Measurements from ENCODE around the gene PDZD2.

Gene PDZD2

DNA sequence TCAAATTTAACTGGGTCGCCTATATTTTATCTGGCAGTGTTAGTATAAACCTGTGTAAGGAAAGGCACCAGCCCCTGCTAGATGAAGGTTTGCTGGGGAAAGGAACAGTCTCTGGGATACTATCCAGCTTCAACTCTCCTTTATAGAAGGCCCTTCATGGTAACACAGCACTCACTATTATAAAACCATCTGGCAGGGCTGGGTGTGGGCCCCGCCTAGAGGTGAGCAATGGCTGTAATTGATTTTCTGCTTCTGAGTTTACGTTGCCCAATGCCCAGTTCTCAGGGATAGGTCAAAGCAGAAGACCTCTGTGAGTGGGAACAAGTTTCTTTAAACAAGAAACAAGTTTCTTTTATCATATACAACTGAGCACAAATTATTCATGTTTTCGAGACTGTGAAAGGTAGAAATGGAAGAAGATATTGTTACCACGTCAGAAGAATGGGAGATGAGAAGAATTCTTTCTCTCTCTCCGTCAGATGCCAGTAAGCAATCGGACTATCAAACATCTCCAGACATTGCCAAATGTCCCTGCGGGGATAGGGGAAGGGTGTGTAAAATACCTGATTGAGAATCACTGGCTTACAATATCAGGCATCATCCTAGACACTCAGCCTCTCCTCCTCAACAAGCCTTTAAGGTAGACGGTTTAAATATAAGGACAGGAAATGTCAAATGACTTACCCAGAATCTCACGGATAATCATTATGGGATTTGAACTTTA lies 205.9 kb downstream of the PDZD2 start:
- DNase-seq = no peak

DNA sequence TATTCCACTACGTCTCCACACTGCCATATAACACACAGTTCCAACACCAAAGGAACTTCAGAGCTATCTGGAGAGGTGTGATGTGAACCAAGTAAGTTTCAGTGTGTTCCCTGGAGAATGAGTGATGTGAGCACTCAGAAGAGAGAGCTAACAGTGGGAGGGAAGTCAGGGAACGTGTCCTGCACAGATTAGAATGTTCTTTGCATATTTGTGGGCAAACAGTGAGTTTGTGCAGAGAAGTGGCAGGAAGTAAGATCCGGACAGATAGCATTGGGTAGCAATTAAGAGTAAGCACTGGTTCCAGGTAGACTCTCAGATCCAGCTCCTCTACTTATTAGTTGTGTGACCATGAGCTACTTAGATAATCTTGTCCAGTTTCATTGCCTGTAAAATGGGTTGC lies 206.4 kb downstream of the PDZD2 start:
- DNase-seq = no peak

- DNase-seq = no peak
These were observed 208.0 kb downstream of the PDZD2 start for GRCh38 chr5:31846934-31847333.

DNA sequence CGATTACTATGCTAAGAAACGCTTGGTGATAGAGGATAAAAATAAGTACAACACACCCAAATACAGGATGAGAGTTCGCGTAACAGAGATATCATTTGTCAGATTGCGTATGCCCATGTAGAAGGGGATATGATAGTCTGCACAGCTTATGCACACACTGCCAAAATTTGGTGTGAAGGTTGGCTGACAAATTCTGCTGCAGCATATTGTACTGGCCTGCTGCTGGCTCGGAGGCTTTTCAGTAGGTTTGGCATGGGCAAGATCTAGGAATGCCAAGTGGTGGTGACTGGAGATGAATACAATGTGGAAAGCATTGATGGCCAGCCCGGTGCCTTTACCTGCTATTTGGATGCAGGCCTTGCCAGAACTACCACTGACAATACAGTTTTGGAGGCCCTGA lies 208.4 kb downstream of the PDZD2 start:
- no peak for DNase-seq

DNA sequence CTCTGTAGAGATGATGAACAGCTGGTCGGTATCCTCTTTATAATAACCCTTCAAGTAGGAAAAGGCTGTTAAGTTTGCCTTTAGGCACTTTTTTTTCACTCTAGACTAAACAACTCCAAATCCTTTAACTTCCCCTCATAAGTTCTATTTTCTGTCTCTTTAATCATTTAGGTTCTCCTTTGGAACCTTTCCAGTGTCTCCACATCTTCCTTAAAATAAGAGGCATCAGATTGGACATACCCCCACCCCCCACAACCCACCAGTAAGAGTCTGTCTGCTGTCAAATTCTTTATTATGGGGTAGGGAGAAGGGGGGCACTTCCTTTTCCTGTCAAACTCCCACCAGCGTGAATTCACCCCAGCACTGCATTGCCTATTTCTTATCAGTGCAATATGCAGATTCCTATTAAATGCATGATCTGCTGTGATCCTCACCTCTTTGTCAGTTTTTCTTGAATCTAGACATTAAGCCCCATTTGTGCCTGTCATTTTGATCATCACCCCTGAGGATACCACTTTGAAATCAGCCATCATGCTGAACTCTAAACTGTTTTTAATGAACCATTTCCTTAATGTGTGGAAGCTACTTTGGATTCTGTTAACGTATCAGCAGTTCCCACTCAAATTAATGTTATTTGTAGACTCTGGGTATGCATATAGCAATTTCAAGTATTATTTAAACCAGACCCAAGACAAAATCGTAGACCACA lies 212.2 kb downstream of the PDZD2 start:
- no peak for DNase-seq

DNA sequence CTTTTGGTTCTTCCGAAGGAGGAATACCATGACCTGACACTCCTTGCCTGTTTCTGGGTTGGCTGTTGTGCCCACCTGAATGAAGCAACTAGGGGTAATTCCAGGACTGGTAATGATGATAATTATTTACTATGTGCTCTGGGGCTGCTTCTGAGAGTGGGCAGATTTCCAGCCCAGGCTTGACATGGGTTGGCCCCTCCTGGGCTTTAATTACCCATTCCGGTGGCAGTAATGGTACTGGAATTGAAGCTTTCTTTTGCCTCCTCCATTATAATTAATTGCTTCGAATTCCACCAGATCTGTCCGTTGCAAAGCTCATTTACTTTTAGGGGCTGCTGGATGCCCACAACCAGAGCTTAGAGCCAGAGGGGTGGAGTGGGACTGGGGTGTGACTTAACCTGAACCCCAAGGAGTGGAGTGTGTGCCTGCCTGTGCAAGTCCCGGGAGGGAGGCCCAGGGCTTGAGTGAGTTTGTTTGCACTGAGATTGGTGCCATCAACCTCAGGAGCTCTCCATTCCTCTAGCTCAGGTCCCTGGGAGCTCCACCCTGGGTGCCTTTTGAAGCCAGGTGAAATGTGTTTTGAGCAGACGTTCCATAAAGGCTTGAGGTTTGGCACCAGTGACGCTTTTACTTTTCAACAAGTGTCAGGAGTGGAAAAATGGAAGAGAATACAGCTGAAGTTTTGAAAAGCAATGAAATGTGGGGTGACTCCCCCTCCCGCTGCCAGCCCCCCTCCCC lies 214.6 kb downstream of the PDZD2 start:
- DNase-seq = no peak

DNA sequence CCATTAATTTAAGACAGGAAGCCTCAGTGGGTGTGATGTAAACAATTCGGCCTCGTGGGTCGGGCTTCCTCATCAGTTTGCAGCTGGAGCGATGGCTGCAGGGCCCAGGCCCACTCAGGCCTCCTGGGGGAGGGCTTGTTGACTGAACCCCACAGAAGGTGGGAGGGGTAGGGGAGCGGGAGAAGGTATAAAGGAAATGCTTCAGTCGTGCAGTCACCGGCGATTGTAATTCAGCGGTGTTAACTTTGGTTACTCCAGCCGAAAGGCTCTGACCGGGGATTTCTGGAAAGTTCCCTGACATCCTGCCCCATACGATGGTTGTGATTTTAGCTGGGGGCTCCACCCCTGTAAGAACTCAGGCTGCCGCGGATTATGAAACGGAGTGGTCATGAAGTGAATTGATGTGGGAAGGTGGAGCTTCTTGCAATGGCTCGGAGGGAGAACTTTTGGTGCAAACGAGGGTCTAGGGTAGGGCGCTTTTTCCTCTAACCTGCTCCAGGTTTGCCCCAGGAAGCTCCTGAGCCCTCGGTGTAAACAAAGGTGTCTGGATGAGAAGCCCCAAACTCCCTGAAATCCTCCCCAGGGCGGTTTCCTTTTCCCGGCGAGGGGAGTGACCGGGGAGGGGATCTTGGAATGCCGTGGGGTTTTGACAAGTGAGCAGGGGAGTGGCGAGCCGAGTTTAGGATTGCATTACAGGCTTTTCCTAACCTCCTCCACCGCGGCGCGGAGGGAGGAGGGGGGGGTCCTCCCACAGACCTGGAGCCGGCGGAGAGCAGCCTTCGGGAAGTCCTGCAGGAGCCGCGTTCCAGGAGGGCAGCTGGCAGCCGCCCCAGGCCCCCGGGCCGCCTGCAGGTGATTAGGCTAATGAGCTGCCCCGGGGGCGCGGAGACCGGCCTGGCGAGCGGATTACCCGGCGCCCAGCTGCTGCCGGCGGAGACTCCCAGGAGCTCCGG lies 215.5 kb downstream of the PDZD2 start:
- peak; percentile 3 for DNase-seq

DNA sequence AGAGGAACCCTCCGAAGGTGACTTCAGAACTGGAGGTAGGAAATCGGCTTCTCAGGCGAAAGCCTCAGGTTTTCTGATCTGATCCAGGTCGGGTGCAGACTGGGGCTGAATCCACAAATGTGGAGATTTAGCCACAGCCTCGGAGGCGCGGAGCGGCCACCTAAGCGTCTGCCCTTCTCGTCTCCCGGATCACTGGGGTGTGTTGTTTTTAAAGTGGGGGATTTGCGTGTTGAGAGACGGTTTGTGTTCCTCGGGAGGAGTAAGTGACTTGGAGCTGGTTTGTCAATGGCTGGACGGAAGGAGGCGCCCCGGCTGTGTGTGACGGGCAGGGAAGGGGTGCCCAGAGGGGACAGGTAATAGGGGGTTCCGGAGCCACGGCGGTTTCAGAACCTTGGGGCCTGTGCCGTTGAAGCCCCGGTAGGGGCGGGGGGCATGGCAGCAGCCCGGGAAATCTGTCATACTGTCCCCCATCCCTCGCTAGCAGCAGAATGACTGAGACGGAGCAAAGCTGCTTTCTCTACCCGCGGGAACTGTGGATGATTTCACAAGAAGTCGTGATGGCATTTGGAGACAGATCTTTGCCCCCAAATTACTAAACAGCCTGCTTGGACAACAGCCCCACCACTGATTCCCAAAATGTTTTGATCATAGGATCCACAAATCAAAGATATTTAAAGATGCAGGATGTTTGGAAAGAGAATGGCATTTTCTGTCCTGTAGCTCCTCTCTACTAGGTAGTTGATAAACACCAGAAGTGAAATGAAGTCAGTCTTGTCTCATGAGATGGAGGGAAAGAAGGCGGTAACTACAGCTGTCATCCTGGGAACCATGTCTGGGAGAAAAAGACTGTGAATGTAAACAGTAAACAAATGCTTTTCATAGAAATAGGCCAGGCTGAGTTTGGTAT lies 216.5 kb downstream of the PDZD2 start:
- DNase-seq = peak; percentile 18

- DNase-seq = no peak
These were observed 220.2 kb downstream of the PDZD2 start for GRCh38 chr5:31859096-31859495.

GRCh38 chr5:31860278-31860677 lies 221.3 kb downstream of the PDZD2 start:
- no peak for DNase-seq

DNA sequence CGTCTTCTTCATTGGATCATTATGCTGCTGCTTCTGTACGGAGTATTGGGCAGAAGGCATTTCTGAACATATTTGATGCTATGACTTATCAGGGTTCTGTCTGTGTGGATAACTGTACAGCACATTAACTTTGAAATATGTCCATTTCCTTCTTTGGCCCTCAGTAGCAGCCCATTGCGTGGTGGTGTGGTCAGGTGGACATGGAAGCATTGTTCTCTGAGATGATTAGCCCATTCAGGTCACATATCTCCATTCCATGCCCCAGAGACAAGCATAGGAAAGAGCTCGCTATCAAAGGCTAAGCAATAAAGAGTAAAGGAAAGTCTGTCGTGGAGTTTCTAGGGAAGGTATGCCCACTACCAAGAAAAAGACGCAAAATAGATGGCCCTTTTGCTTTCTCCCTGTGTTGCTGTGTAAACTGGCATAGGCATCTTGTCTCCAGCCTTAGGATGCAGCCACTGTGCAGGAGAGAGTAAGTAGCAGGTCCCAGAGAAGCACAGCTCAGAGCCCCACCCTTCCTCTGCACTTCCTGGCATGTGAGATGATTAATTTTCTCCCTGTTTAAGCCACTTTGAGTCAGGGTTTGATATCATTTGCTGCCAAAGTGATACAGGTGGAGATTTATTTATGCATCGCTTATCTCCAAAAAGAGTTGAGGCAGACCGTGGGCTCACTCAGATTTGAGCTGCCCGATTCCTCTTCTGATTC lies 221.9 kb downstream of the PDZD2 start:
- peak; percentile 6 for DNase-seq

- DNase-seq = no peak
These were observed 222.7 kb downstream of the PDZD2 start for GRCh38 chr5:31861601-31862000.

DNA sequence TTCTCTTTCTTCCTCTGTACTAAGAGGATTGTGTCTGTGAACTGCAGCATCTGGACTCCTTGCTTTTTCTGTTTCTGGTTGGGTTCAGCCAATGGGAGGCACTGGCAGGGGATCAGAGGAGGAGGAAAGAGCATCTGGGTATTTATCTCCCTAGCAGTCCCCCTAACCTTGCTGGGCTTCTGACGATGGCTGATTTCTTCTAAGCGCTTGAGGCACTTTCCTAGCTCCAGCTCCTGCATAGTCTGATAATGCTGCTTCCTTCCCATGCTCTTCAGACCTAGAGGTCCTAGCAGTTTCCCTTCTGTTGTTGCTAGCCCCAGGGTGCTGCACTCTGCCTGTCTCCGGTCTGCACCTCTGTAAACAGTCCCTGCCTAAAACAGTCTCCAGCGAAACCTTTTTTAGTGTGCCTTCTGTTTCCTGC lies 225.1 kb downstream of the PDZD2 start:
- DNase-seq = no peak

DNA sequence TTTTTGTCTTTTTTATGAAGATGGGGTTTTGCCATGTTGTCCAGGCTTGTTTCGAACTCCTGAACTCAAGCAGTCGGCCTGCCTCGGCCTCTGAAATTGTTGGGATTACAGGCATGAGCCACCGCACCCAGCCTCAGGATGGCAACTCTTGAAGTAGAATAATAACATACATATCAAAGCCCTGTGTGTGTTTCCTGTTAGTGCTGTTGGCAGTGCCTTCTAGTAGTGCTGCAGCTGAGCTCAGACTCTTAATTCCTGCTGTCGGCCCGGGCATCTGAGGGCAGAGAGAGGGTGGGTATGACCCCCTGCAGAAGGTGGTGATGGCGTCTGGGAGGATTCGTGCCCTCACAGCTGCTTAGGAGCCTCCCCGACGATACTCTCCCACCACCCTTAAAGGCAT lies 227.2 kb downstream of the PDZD2 start:
- no peak for DNase-seq

- DNase-seq = no peak
These were observed 228.3 kb downstream of the PDZD2 start for GRCh38 chr5:31867219-31867618.

- DNase-seq = no peak
These were observed 241.5 kb downstream of the PDZD2 start for GRCh38 chr5:31880449-31880848.

- DNase-seq = no peak
These were observed 246.0 kb downstream of the PDZD2 start for GRCh38 chr5:31884896-31885295.

DNA sequence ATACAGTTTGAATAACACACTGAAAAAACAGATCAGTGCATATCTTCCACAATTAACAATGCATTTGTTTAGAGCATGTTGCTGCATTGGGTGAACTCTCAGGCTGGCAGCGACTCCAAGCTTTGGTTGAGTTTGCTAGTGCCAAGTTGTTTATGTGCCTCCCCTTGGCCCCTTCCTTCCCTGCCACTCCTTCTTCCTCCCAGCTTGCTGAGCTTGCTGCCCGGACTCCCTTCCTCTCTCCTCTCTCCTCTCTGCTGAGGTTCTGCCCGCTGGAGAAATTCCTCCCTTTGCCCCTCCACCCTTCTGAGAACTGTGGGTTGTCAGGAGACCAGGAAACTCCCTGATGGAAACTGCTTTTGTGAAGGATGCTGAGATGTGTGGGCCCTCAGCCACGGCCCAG lies 247.3 kb downstream of the PDZD2 start:
- no peak for DNase-seq

DNA sequence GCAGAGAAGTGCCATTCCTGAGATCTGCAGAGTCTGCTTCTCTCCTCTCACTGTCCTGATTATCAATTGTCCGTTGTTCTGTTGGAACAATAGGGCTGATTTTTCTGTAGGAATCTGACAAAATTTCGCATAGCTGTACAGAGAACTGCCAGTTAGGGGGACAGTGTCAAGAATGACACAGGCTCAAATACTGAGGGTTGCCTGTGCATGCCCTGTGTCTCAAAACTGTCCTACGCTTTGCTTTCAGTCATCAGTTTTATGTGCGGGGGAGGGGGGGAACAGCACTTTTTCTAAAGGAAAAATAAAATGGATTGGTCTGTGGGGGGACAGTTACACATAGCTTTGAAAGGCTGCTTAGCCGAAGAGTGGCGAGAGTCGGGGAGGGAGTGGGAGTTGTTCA lies 248.6 kb downstream of the PDZD2 start:
- DNase-seq = no peak

DNA sequence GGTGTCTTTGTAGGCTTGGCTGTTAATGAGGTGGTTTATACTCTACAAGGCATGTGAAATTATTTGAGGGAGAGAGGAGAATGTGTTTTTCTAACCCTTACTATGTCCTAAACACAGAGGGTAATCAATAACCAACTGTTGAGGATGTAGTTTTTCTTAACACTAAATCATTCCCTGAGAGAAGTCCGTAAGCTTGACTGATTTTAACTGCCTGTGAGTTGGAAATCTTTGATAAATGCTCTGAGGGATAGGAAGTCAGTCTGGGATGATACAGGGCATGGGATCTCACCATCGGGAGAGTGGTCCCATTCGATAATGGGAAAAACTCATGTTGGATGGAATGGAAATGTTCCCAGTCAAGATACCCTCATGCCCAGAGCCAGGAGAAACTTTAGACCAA lies 249.6 kb downstream of the PDZD2 start:
- no peak for DNase-seq

- DNase-seq = no peak
These were observed 250.2 kb downstream of the PDZD2 start for GRCh38 chr5:31889001-31889561.

Measured in stimulated activated CD4-positive, alpha-beta T cell treated with anti-CD3 and anti-CD28 coated beads, Interleukin-1b, Interleukin-23, amount 100 ng/mL, for 48 hours (primary cell).